ENCODE results near the gene MBD5.
"Not testable (repeated sequence)": the region's sequence is repeated elsewhere in the genome, so short reads cannot be mapped to it uniquely, and the experiment has no call there.

Gene MBD5

DNA sequence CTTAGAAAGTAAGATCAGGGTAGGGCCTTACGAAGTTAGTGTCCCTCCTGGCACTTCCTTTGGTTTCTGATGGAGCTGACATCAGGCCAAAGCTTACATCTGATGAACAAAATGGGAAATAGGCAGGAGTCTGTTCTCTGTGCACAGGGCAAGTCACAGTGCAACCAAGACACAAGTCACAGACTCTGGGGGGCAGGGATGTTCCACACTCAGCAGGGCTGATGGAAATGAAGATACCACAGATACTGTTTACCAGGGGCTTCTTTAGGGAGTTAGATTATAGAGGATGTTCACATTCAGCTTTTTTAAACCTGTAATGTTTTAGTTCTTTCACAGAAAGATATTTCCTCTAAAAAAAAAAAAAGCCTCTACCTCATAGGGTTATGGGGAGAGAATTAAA is 517.5 kb downstream of the MBD5 start:
- no peaks in the 10 kb centered on the region for H3K36me3 ChIP-seq (ENCODE audit: control insufficient read depth in 1 of 2, insufficient read depth in 2 of 2, low read length in 2 of 2)
- no peak overlapping the region for H3K4me3 ChIP-seq (ENCODE audit: low read depth in 1 of 2, low read length in 2 of 2)
- H3K27ac ChIP-seq (ENCODE audit: low read depth, low read length): no peak overlapping the region
- peaks cover 0 to 10% of the 10 kb centered on the region in 2 donors for H3K27me3 ChIP-seq (ENCODE audit: control insufficient read depth in 1 of 2, insufficient read depth in 2 of 2, low read length in 2 of 2)
- no peak overlapping the region for H3K9ac ChIP-seq (ENCODE audit: low read depth in 1 of 2, low read length in 2 of 2)
- H3K9me3 ChIP-seq (ENCODE audit: control insufficient read depth in 1 of 2, low read length in 2 of 2): no peaks in the 10 kb centered on the region
- H3K4me1 ChIP-seq (ENCODE audit: control insufficient read depth in 1 of 2, insufficient read depth in 2 of 2, low read length in 2 of 2): no peaks in the 10 kb centered on the region

DNA sequence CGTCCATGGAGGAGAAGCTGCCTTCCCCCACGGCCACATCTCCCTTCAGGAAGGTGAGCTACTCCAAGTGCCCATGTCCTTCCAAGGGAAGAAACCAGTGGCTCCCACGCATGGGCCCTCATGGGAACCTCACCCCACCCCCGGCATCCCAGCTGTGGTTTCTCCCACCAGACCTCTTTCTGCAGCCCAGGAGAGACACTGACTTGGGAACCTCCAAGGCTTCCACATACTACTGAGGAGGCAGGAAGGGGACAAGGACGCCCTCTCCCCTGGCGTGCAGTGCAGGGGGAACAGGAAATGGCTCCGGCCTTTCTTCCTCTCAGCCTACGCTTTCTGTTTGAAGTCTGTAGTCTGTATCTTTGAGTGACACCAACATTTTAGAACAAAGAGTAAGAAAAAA is 519.1 kb downstream of the MBD5 start:
- Histone ChIP-seq H3K4me3 (ENCODE audit: low read depth in 1 of 2, low read length in 2 of 2) (no peak overlapping the region), H3K9me3 (ENCODE audit: control insufficient read depth in 1 of 2, low read length in 2 of 2) (no peaks in the 10 kb centered on the region), H3K9ac (ENCODE audit: low read depth in 1 of 2, low read length in 2 of 2) (no peak overlapping the region), H3K27ac (ENCODE audit: low read depth, low read length) (no peak overlapping the region), H3K36me3 (ENCODE audit: control insufficient read depth in 1 of 2, insufficient read depth in 2 of 2, low read length in 2 of 2) (no peaks in the 10 kb centered on the region), H3K4me1 (ENCODE audit: control insufficient read depth in 1 of 2, insufficient read depth in 2 of 2, low read length in 2 of 2) (no peaks in the 10 kb centered on the region), H3K27me3 (ENCODE audit: control insufficient read depth in 1 of 2, insufficient read depth in 2 of 2, low read length in 2 of 2) (peaks cover 0 to 10% of the 10 kb centered on the region in 2 donors)

DNA sequence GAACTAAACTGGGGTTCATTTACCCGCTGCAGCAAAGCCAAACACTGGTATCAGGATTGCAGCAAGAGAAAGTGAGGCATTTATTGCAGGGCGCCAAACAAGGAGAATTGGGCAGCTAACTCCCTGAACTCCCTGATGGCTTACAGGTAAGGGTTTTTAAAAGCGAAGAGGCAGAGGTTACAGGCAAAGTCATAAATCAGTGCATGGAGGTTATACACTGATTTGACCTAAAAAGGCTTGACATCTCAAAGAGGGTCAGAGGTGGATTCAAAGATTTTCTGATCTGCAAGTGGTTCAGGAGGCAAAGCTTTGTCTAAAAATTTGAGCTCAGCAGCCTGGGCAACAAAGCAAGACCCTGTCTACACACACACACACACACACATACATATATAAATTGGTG is 520.9 kb downstream of the MBD5 start:
- H3K4me3 ChIP-seq (ENCODE audit: low read depth in 1 of 2, low read length in 2 of 2): no peak overlapping the region
- H3K27ac ChIP-seq (ENCODE audit: low read depth, low read length): no peak overlapping the region
- H3K36me3 ChIP-seq (ENCODE audit: control insufficient read depth in 1 of 2, insufficient read depth in 2 of 2, low read length in 2 of 2): no peaks in the 10 kb centered on the region
- H3K9me3 ChIP-seq (ENCODE audit: control insufficient read depth in 1 of 2, low read length in 2 of 2): no peaks in the 10 kb centered on the region
- H3K4me1 ChIP-seq (ENCODE audit: control insufficient read depth in 1 of 2, insufficient read depth in 2 of 2, low read length in 2 of 2): peaks cover 0 to 7% of the 10 kb centered on the region in 2 donors
- no peak overlapping the region for H3K9ac ChIP-seq (ENCODE audit: low read depth in 1 of 2, low read length in 2 of 2)
- H3K27me3 ChIP-seq (ENCODE audit: control insufficient read depth in 1 of 2, insufficient read depth in 2 of 2, low read length in 2 of 2): peaks cover 0 to 10% of the 10 kb centered on the region in 2 donors

DNA sequence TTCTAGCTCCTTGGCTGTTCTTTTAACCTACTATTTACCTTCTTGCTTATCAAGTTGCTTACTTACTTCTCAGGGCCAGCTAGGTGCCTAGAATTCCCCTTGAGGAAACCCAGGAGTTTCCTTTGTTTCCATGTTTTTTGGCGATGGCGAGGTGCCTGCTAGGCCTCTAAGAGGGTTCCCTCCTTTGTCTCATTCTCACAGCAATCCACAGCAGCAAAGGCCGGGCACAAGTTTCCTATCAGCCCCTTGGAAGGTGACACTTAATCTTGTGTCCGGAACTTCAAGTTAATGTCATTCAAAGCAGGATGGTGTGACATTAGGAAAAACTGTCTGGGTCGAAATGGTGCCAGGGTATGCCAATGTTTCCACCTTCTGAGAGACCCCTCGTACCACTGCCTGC is 521.7 kb downstream of the MBD5 start:
- Histone ChIP-seq H3K4me3 (ENCODE audit: low read depth in 1 of 2, low read length in 2 of 2) (no peak overlapping the region), H3K4me1 (ENCODE audit: control insufficient read depth in 1 of 2, insufficient read depth in 2 of 2, low read length in 2 of 2) (peaks cover 0 to 7% of the 10 kb centered on the region in 2 donors), H3K9me3 (ENCODE audit: control insufficient read depth in 1 of 2, low read length in 2 of 2) (no peaks in the 10 kb centered on the region)

DNA sequence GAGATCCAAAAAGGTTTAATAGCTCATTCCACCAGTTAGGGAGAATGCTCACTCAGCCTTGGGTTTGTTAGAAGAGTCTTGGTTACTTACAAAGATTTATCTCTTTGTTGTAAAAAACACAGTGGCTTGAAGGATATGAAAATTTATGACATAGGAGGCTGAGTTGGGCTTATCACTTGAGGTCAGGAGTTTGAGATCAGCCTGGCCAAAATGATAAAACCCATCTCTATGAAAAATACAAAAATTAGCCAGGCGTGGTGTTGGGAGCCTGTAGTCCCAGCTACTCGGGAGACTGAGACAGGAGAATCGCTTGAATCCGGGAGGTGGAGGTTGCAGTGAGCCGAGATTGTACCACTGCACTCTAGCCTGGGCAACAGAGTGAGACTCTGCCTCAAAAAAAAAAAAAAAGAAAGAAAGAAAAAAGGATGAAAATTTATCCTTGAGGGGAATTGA is 522.2 kb downstream of the MBD5 start:
- not testable (repeated sequence) for H3K27me3 ChIP-seq (ENCODE audit: control insufficient read depth in 1 of 2, insufficient read depth in 2 of 2, low read length in 2 of 2); H3K4me3 ChIP-seq (ENCODE audit: low read depth in 1 of 2, low read length in 2 of 2); H3K36me3 ChIP-seq (ENCODE audit: control insufficient read depth in 1 of 2, insufficient read depth in 2 of 2, low read length in 2 of 2); H3K9ac ChIP-seq (ENCODE audit: low read depth in 1 of 2, low read length in 2 of 2); H3K4me1 ChIP-seq (ENCODE audit: control insufficient read depth in 1 of 2, insufficient read depth in 2 of 2, low read length in 2 of 2); H3K27ac ChIP-seq (ENCODE audit: low read depth, low read length); H3K9me3 ChIP-seq (ENCODE audit: control insufficient read depth in 1 of 2, low read length in 2 of 2)

More for the DNA sequence above, 521.7 kb downstream of the MBD5 start:
- Histone ChIP-seq H3K9ac (ENCODE audit: low read depth in 1 of 2, low read length in 2 of 2) (no peak overlapping the region), H3K27me3 (ENCODE audit: control insufficient read depth in 1 of 2, insufficient read depth in 2 of 2, low read length in 2 of 2) (peaks cover 0 to 10% of the 10 kb centered on the region in 2 donors), H3K27ac (ENCODE audit: low read depth, low read length) (no peak overlapping the region), H3K36me3 (ENCODE audit: control insufficient read depth in 1 of 2, insufficient read depth in 2 of 2, low read length in 2 of 2) (no peaks in the 10 kb centered on the region)

DNA sequence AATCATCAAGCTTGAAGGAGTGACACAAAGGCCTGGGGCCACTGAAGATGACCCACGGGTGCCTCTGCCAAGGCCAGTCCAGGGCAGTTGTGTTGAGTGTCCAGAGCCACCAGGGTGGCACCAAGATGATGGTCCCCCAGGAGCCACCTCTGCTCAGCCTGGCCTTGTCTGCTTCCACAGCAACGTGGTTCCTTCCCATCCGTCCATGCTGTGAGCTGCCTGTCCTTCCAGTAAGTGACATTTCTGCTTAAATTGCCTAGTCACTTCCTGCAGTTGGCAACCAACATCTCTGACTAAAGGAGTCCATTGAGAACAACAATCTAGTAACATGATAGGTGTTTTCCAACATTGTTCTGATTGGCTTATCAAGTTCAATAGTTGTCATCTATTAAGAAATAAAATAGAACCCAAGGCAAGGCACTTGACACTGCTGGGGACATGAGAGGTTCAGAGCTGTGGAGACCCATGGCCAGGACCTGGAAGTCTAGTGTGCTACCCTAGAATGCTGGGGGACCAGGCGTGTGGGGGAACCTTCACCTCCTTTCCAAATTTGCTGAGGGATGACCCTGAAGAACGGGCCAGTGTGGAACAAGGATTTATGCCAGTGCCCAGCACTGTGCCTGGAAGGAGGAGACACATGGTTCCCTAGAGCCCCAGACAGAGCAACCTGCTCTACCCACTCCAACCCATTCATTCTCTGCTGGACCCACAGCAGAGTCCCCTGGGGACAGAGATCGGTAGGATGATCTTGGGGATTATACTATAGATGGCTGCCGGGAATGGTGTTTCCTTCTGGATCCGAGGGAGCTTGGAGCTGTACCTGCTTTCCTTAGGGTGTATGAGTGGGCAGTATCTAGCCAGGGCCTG is 524.7 kb downstream of the MBD5 start:
- Histone ChIP-seq H3K9ac (ENCODE audit: low read depth in 1 of 2, low read length in 2 of 2) (no peak overlapping the region), H3K9me3 (ENCODE audit: control insufficient read depth in 1 of 2, low read length in 2 of 2) (no peaks in the 10 kb centered on the region), H3K27ac (ENCODE audit: low read depth, low read length) (no peak overlapping the region), H3K4me1 (ENCODE audit: control insufficient read depth in 1 of 2, insufficient read depth in 2 of 2, low read length in 2 of 2) (peaks cover 0 to 7% of the 10 kb centered on the region in 2 donors), H3K4me3 (ENCODE audit: low read depth in 1 of 2, low read length in 2 of 2) (no peak overlapping the region), H3K36me3 (ENCODE audit: control insufficient read depth in 1 of 2, insufficient read depth in 2 of 2, low read length in 2 of 2) (no peaks in the 10 kb centered on the region), H3K27me3 (ENCODE audit: control insufficient read depth in 1 of 2, insufficient read depth in 2 of 2, low read length in 2 of 2) (peaks cover 0 to 6% of the 10 kb centered on the region in 2 donors)

DNA sequence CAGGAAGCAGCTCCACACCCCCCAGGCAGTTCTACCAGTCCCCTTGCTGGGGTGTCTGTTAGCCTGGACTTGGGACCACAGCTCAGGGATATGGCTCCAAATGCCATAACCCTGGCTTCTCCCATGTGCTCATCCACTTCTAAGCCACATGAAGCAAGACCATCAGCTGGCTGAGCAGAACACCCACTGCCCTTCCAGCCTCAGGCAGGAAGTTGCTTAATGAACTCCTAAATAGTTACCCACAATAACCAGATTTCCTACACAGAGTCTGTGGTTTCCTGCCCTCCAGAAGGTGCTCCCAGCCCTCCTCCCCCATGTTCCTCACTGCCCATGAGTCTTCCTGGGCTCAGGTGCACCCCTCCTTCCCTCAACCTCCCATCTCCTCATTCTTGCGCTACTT is 525.4 kb downstream of the MBD5 start:
- H3K9me3 ChIP-seq (ENCODE audit: control insufficient read depth in 1 of 2, low read length in 2 of 2): no peaks in the 10 kb centered on the region
- H3K4me1 ChIP-seq (ENCODE audit: control insufficient read depth in 1 of 2, insufficient read depth in 2 of 2, low read length in 2 of 2): peaks cover 0 to 7% of the 10 kb centered on the region in 2 donors
- no peak overlapping the region for H3K27ac ChIP-seq (ENCODE audit: low read depth, low read length)
- no peaks in the 10 kb centered on the region for H3K36me3 ChIP-seq (ENCODE audit: control insufficient read depth in 1 of 2, insufficient read depth in 2 of 2, low read length in 2 of 2)
- no peaks in the 10 kb centered on the region for H3K27me3 ChIP-seq (ENCODE audit: control insufficient read depth in 1 of 2, insufficient read depth in 2 of 2, low read length in 2 of 2)
- no peak overlapping the region for H3K4me3 ChIP-seq (ENCODE audit: low read depth in 1 of 2, low read length in 2 of 2)
- H3K9ac ChIP-seq (ENCODE audit: low read depth in 1 of 2, low read length in 2 of 2): no peak overlapping the region

DNA sequence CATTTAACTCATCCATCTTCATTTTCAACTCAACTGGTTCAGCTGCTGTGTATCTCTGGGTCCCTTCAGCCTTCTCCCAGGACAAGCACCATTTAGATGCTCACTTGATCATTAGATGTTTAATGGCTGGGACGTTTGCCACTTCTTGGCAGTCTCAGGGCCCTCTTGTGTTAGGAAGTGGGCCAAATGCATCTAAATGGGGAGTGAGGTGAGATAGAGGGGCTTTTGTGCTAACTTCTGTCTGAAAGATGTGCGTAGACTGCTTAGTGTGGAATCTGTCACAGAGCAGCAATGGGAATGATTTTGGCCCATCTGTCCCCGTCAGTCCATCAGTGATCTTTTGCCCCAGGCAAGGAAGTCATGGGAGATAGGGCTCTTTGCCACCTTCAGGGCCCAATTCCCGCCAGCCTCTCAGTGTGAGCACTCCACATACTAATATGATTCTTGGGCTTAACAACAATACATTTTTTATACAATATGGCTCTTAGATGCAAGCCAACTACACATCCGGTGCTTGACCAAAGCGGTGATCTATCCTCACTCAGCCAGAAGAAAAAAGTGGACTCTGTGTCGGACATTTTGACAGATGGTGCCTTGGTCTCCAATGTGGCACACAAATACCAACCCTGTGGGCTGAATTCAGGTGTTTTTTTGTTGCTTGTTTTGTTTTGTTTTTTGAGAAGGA is 528.0 kb downstream of the MBD5 start:
- no peak overlapping the region for H3K9ac ChIP-seq (ENCODE audit: low read depth in 1 of 2, low read length in 2 of 2)
- no peak overlapping the region for H3K27ac ChIP-seq (ENCODE audit: low read depth, low read length)
- no peak overlapping the region for H3K4me3 ChIP-seq (ENCODE audit: low read depth in 1 of 2, low read length in 2 of 2)
- no peaks in the 10 kb centered on the region for H3K9me3 ChIP-seq (ENCODE audit: control insufficient read depth in 1 of 2, low read length in 2 of 2)
- no peaks in the 10 kb centered on the region for H3K27me3 ChIP-seq (ENCODE audit: control insufficient read depth in 1 of 2, insufficient read depth in 2 of 2, low read length in 2 of 2)
- peaks cover 3 to 7% of the 10 kb centered on the region in 2 donors for H3K4me1 ChIP-seq (ENCODE audit: control insufficient read depth in 1 of 2, insufficient read depth in 2 of 2, low read length in 2 of 2)
- H3K36me3 ChIP-seq (ENCODE audit: control insufficient read depth in 1 of 2, insufficient read depth in 2 of 2, low read length in 2 of 2): no peaks in the 10 kb centered on the region

DNA sequence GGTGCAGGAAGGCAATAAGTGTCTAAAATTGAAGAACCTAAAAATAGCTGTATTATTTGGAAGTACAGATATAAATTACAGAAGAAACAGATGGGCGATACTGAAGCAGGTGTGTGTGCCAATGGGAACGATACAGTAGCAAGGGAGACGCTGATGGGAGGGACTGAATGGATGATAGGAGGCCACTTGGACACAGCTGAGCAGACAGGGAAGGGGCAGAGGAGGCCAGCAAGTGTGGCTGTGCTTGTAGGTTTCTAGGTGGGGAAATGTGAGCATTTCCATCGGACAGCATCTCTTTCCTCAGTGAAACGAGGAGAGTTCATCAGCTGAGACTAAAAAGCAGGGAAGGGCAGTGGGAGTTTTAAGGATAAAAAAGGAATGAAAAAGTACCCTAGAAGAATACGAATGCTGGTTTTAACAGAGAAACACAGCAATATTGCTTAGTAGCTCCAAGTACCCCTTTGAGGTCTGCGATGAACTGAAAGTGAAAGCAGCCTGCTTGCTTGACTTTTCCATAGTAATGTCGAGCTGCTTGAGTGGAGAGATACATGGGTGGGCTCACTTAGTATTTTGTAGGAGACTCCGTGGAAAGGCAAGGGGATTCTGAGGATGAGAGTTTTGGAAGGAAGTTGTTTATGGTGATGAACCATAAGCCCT is 531.9 kb downstream of the MBD5 start:
- no peaks in the 10 kb centered on the region for H3K9me3 ChIP-seq (ENCODE audit: control insufficient read depth in 1 of 2, low read length in 2 of 2)
- peak overlapping the region; percentile 20 to 53 for H3K9ac ChIP-seq (ENCODE audit: low read depth in 1 of 2, low read length in 2 of 2)
- H3K36me3 ChIP-seq (ENCODE audit: control insufficient read depth in 1 of 2, insufficient read depth in 2 of 2, low read length in 2 of 2): no peaks in the 10 kb centered on the region
- no peaks in the 10 kb centered on the region for H3K27me3 ChIP-seq (ENCODE audit: control insufficient read depth in 1 of 2, insufficient read depth in 2 of 2, low read length in 2 of 2)
- peaks cover 0 to 3% of the 10 kb centered on the region in 2 donors for H3K4me1 ChIP-seq (ENCODE audit: control insufficient read depth in 1 of 2, insufficient read depth in 2 of 2, low read length in 2 of 2)
- no peak overlapping the region for H3K27ac ChIP-seq (ENCODE audit: low read depth, low read length)
- peak overlapping the region; percentile 63 to 72 for H3K4me3 ChIP-seq (ENCODE audit: low read depth in 1 of 2, low read length in 2 of 2)

All from duodenal mucosa (tissue), 2 donors.